Measurements from ENCODE around the gene SLC35F4. TPM values are rescaled to one million over a fixed set of nuclear protein-coding genes. Genes with fewer than 3 reads are reported as not detected.

The SLC35F4 gene
- total and polyA plus RNA-seq, 2 of the 4 experiments (the other 2 are of a cell fraction) = not detected

GRCh38 chr14:57610631-57611030 lies 255.3 kb downstream of the SLC35F4 start:
- H3K27ac ChIP-seq (ENCODE audit: insufficient read depth, low read length) = no peak overlapping the region
- intact Hi-C loops (cut with micrococcal nuclease) (no loop called here), in situ Hi-C loops (cut with MboI; ENCODE audit: low sequenced_read_pairs) (no loop called here), dilution Hi-C loops (cut with HindIII; ENCODE audit: low sequenced_read_pairs, unreplicated experiment) (no loop called here)
- no peaks in the 10 kb centered on the region for H3K36me3 ChIP-seq (ENCODE audit: control insufficient read depth, insufficient read depth, low read length)
- no peak overlapping the region for H2AK9ac ChIP-seq (replicated peaks; ENCODE audit: low read depth, low read length, poor library complexity)
- WGBS, 2 experiments (ENCODE audit: extremely low coverage in 2 of 2, insufficient read length in 1 of 2) = 60% methylated on average over 1 of the region's 2 CpGs; no CpG with 5 or more reads in 1 of the 2 experiments
- ATAC-seq (ENCODE audit: low read depth) (no peak), DNase-seq (no peak)
- no peak overlapping the region for H3K4me2 ChIP-seq (ENCODE audit: low read depth, low read length)
- no peaks in the 10 kb centered on the region for H3K9me1 ChIP-seq (ENCODE audit: insufficient read depth, low read length)
- H3K9ac ChIP-seq (ENCODE audit: low read depth, low read length) = no peak overlapping the region
- H2BK20ac ChIP-seq (ENCODE audit: low read depth, low read length) = no peak overlapping the region
- H3K79me1 ChIP-seq (ENCODE audit: low read depth in 1 of 2, low read length in 2 of 2) = no peaks in the 10 kb centered on the region
- no peak overlapping the region for H3K4me3 ChIP-seq (ENCODE audit: insufficient read depth, low read depth, low read length)
- H3K56ac ChIP-seq (ENCODE audit: extremely low read depth, insufficient read depth, low read length) = no peak overlapping the region
- no TSS peak for BruUV-seq (replicated peaks)
- H2AK5ac ChIP-seq (ENCODE audit: low read depth, low read length) = no peak overlapping the region
- no peak overlapping the region for H2AFZ ChIP-seq (replicated peaks; ENCODE audit: low read length, poor library complexity)
- ChIA-PET POLR2A (ENCODE audit: unreplicated experiment) (no interaction called here), CTCF (no interaction called here)
- no peak overlapping the region for H2BK5ac ChIP-seq (ENCODE audit: low read depth, low read length, poor library complexity, severe bottlenecking)
- H2BK15ac ChIP-seq (ENCODE audit: low read depth, low read length) = no peak overlapping the region
- H4K20me1 ChIP-seq (ENCODE audit: insufficient read depth, low read length) = no peaks in the 10 kb centered on the region
- TF ChIP-seq MAFK (IDR thresholded peaks at IDR 0.05; ENCODE audit: low read depth, low read length) (no peak), SMC3 (IDR thresholded peaks at IDR 0.05; ENCODE audit: low read depth, low read length) (no peak), USF2 (IDR thresholded peaks at IDR 0.05; ENCODE audit: low read depth, low read length) (no peak)
- H3K18ac ChIP-seq (ENCODE audit: low read depth, low read length) = no peak overlapping the region
- no peak overlapping the region for H2BK120ac ChIP-seq (ENCODE audit: low read depth, low read length)
- no peak overlapping the region for H3K23ac ChIP-seq (ENCODE audit: low read depth, low read length)
- no peak overlapping the region for H4K91ac ChIP-seq (ENCODE audit: insufficient read depth, low read depth, low read length)
- H3K4me1 ChIP-seq (ENCODE audit: control insufficient read depth, insufficient read depth, low read length) = no peaks in the 10 kb centered on the region
- no peak overlapping the region for H3K4ac ChIP-seq (ENCODE audit: low read depth, low read length)
- H4K5ac ChIP-seq (ENCODE audit: low read depth, low read length) = no peak overlapping the region
- no peaks in the 10 kb centered on the region for H3K27me3 ChIP-seq (ENCODE audit: control insufficient read depth, insufficient read depth, low read length)
- H3K14ac ChIP-seq (replicated peaks; ENCODE audit: low read depth, low read length) = no peak overlapping the region
- no peak overlapping the region for H4K8ac ChIP-seq (ENCODE audit: low read depth in 2 of 2, low read length in 2 of 2)
- peaks cover 8% of the 10 kb centered on the region for H3K9me3 ChIP-seq (ENCODE audit: control insufficient read depth, insufficient read depth, low read length)
